ENCODE measurements around the gene ZMAT5. TPM values are rescaled to one million over a fixed set of nuclear protein-coding genes. Genes with fewer than 3 reads are reported as not detected.

Gene ZMAT5
- total and polyA plus RNA-seq, 10 of the 15 experiments (the other 5 are each of a cell fraction or from before 2014, with no cell fraction given), result 2.3 to 43.0 (median 21.9) TPM

GRCh38 chr22:29735416-29735815, 31.4 kb downstream of the ZMAT5 start (continued):
- no peak for TF ChIP-seq PRDM15 (CRISPR knock-in tag; IDR thresholded peaks at IDR 0.05)
- no peak for TF ChIP-seq HSF1 (IDR thresholded peaks at IDR 0.05; ENCODE audit: low read depth, low read length)
- no peak for TF ChIP-seq IRF5 (IDR thresholded peaks at IDR 0.05; ENCODE audit: borderline replicate concordance)
- no peak for TF ChIP-seq RELB (IDR thresholded peaks at IDR 0.05; ENCODE audit: low read depth)
- TF ChIP-seq RB1 (IDR thresholded peaks at IDR 0.05; ENCODE audit: borderline replicate concordance), result no peak
- no peak for TF ChIP-seq STAT3 (IDR thresholded peaks at IDR 0.05; ENCODE audit: low read depth, low read length)
- no peak for TF ChIP-seq NRF1 (conservative IDR thresholded peaks at IDR 0.05; ENCODE audit: low read depth, low read length)

Data from GM12878 (cell line).